ENCODE data around the gene PLCH1.

PLCH1 gene

GRCh38 chr3:155425396-155425795 lies 319.5 kb downstream of the PLCH1 start:
- no peaks in the 10 kb centered on the region for H3K36me3 ChIP-seq (ENCODE audit: control insufficient read depth in 2 of 2, insufficient read depth in 1 of 2, low read length in 2 of 2)
- H3K4me3 ChIP-seq (ENCODE audit: low read depth, low read length), result no peak overlapping the region
- POLR2A ChIA-PET, result no interaction called here
- no peaks in the 10 kb centered on the region for H3K4me1 ChIP-seq (ENCODE audit: control insufficient read depth, insufficient read depth, low read length)
- TF ChIP-seq ZNF600 (tag by site-specific recombination; IDR thresholded peaks at IDR 0.05), result no peak
- no peaks in the 10 kb centered on the region for H3K9me3 ChIP-seq (ENCODE audit: control insufficient read depth, insufficient read depth, low read depth, low read length)
- CTCF ChIA-PET, result no interaction called here
- H3K27ac ChIP-seq (ENCODE audit: extremely low read depth, low read depth, low read length), result no peak overlapping the region

- ChIA-PET CTCF (no interaction called here), POLR2A (no interaction called here)
- H3K4me3 ChIP-seq (ENCODE audit: low read depth, low read length), result no peak overlapping the region
- H3K4me1 ChIP-seq (ENCODE audit: control insufficient read depth, insufficient read depth, low read length), result no peaks in the 10 kb centered on the region
- TF ChIP-seq ZNF785 (tag by site-specific recombination; IDR thresholded peaks at IDR 0.05), result no peak
- TF ChIP-seq EGR2 (tag by site-specific recombination; IDR thresholded peaks at IDR 0.05; ENCODE audit: low read depth), result no peak
- TF ChIP-seq ZNF155 (tag by site-specific recombination; IDR thresholded peaks at IDR 0.05), result no peak
- no peak for TF ChIP-seq GLIS2 (tag by site-specific recombination; IDR thresholded peaks at IDR 0.05)
- no peak for TF ChIP-seq ZNF211 (tag by site-specific recombination; IDR thresholded peaks at IDR 0.05; ENCODE audit: low read depth)
- no peak for TF ChIP-seq FEZF1 (tag by site-specific recombination; IDR thresholded peaks at IDR 0.05)
- TF ChIP-seq ZNF266 (tag by site-specific recombination; IDR thresholded peaks at IDR 0.05; ENCODE audit: low read depth), result no peak
- TF ChIP-seq YY1 (tag by site-specific recombination; IDR thresholded peaks at IDR 0.05), result no peak
- no peak for TF ChIP-seq ZNF138 (tag by site-specific recombination; IDR thresholded peaks at IDR 0.05; ENCODE audit: borderline replicate concordance)
- no peak for TF ChIP-seq ZNF610 (tag by site-specific recombination; IDR thresholded peaks at IDR 0.05; ENCODE audit: borderline replicate concordance)
- H3K27ac ChIP-seq (ENCODE audit: extremely low read depth, low read depth, low read length), result no peak overlapping the region
- H3K36me3 ChIP-seq (ENCODE audit: control insufficient read depth in 2 of 2, insufficient read depth in 1 of 2, low read length in 2 of 2), result no peaks in the 10 kb centered on the region
- H3K9me3 ChIP-seq (ENCODE audit: control insufficient read depth, insufficient read depth, low read depth, low read length), result no peaks in the 10 kb centered on the region
Measured at GRCh38 chr3:155424323-155424710, 320.6 kb downstream of the PLCH1 start.

- Histone ChIP-seq H3K36me3 (ENCODE audit: control insufficient read depth in 2 of 2, insufficient read depth in 1 of 2, low read length in 2 of 2) (no peaks in the 10 kb centered on the region), H3K4me3 (ENCODE audit: low read depth, low read length) (no peak overlapping the region), H3K4me1 (ENCODE audit: control insufficient read depth, insufficient read depth, low read length) (no peaks in the 10 kb centered on the region), H3K9me3 (ENCODE audit: control insufficient read depth, insufficient read depth, low read depth, low read length) (no peaks in the 10 kb centered on the region), H3K27ac (ENCODE audit: extremely low read depth, low read depth, low read length) (no peak overlapping the region)
- ChIA-PET POLR2A (no interaction called here), CTCF (interaction anchor here (0.6 kb wide), 1 partner anchor 448 kb away, joined by 4 read pairs; no protein-coding TSS in a partner anchor)
- TF ChIP-seq SCRT1 (tag by site-specific recombination; IDR thresholded peaks at IDR 0.05; ENCODE audit: borderline replicate concordance), result no peak
- TF ChIP-seq TRIM28 (IDR thresholded peaks at IDR 0.05; ENCODE audit: borderline replicate concordance, low read length), result no peak
- no peak for TF ChIP-seq ZNF623 (tag by site-specific recombination; IDR thresholded peaks at IDR 0.05)
- no peak for TF ChIP-seq ZNF624 (tag by site-specific recombination; IDR thresholded peaks at IDR 0.05)
- no peak for TF ChIP-seq WT1 (tag by site-specific recombination; IDR thresholded peaks at IDR 0.05)
- no peak for TF ChIP-seq ZBTB49 (tag by site-specific recombination; IDR thresholded peaks at IDR 0.05; ENCODE audit: low read depth)
Measured at GRCh38 chr3:155423526-155424322, 321.1 kb downstream of the PLCH1 start.
